HL-60/S4 treated with phorbol 12-myristate 13-acetate at 8.2 ng/mL for 4 days and 3 days (cell line): ENCODE results near the gene WDR70.

Source experiments
- in situ Hi-C: fragments of 300-500 bp; cut with MboI; formaldehyde crosslinking; loops from 2 replicates; pipeline ENCODE4 v1.15.0; 2022; ENCODE audit warnings: low sequenced_read_pairs

The WDR70 gene

DNA sequence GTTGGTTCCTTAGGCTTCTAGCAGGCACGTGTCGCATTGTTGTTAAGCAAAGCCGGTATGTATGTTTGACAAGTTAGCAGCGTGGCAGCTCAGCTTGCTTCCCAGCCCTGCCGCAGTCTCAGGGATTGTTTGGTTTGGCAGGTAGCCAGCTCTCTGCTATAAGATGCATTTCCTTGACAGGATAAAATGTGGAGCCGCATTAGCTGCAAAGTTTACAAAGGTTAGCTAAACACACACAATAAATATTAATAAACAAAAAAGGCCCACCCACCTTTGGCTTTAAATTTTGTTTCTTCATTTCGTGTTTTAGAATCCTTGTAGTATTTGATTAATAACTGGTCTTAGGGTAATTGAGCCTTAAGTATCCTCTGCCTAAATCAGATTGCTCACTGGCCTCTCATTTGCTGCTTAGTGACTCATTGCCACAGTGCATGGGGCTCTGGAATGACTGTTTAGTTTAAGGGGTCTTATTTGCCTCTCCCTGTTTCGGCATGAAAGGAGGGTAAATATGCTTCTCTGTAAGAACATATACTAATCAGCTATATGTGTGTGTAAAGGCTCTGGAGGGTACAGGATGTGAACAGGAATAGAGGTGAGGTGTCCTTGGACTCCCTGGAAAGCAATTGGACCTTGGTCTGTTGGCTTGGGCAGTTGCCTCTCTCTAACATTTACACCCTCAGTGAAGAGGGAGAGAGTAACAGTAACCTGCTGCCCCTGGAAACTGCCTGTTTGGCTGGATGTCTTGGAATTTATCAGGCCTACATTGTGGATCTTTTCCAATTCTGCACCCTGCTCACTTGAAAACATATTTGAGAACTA is 338.7 kb downstream of the WDR70 start:
- in situ Hi-C loops = no loop called here

DNA sequence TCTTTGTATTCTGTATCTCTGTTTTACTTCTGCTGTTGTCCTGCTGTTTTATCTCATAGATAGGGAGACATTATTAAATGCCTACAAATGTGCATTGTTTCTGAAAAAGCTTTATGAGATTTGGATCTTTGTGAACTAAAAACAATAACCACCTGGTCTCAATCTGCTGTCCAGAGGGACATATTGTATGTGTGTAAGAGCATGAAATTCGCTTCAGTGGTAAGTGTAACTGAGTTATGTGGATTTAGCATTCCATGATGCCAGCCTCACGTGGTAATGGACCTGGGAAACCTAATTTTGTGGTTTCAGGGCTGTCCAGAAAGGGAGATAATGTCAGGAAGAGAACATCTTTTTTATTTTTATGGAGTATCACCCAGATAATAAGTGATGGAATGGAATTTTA is 341.4 kb downstream of the WDR70 start:
- in situ Hi-C loops = no loop called here

GRCh38 chr5:37721447-37721871 is 342.3 kb downstream of the WDR70 start:
- in situ Hi-C loops = no loop called here

DNA sequence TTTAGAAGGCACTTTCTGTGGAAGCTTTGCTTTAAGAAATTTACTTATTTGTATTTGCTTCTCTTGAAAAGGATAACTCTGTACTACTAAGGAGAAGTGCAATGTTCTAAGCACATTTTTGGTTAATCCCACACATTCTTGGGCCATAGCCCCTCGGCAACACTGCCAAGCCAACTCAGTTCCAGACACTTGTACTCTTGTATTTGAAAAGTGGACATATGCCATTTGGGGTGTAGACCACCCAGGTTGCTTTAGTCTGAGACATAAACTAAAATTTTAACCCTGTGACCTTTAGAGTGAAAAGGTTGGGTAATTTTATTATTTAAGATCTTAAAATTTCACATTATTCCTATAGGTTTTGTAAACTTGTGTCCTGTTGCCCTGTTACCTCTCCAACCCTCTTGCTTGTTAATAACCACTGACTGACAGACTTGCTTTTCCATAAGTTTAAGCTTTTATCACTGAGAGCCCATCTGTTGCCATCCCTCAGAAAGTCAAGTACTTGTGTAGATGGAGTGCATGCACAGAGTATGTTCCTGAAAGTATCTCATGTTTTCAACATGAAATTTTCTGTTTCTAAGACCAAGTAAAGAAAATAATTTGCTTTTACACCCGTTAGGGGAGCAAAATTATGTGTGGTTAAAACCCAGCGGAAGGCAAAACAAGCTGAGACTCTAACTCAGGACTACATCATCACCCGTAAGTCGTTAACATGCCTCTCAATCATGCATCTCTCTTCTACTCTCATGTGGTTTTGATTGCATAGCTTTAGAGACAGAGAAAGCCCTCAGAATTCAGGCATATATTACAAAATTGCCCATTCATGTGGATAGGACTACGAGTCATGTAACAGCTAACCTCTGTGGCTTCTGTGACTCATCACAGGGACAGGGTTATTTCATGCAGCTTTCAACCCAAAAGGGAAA is 343.4 kb downstream of the WDR70 start:
- in situ Hi-C loops = no loop called here

DNA sequence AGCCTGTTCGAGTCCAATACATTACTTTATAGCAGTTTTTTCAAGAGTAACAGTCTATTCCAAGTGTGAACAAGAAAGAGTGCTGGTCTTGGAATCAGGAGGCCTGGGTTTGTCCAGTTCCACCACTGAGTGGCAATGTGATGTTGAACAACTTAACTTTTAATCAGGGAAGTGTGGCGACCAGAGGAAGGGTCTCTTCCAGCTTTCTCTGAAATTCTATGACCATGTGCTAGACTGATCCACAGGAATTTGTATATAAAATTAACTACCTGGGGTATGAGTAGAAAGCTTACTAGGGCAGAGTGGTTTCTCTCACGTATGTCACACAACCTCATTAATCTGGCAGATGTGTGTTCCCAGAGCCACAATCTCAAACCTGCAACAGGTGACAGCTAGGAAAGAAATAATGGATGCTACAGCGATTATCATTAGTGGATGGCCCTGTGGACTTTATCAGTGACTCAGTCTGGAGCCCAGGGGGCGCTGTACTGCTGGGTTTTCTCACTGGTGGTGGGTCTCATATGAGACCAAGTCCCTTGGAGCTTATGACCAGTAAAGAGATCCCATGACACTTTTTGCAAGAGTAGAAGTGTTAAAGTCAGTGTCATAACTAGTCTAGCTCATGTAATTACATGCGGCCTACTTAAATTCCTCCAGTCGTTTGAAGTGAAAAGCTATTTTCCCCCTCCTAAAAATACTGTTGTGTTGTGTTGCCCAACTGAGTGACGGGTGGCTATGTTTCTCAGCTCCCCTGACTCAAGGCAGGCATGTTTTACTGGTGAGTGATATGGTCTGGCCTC is 344.2 kb downstream of the WDR70 start:
- in situ Hi-C loops = no loop called here

GRCh38 chr5:37724395-37725125 is 345.4 kb downstream of the WDR70 start:
- in situ Hi-C loops = no loop called here

GRCh38 chr5:37725185-37725584 is 346.1 kb downstream of the WDR70 start:
- in situ Hi-C loops = no loop called here

- in situ Hi-C loops = no loop called here
Observed at GRCh38 chr5:37727238-37727637, 348.1 kb downstream of the WDR70 start.

GRCh38 chr5:37730896-37731455 is 351.9 kb downstream of the WDR70 start:
- in situ Hi-C loops = no loop called here

DNA sequence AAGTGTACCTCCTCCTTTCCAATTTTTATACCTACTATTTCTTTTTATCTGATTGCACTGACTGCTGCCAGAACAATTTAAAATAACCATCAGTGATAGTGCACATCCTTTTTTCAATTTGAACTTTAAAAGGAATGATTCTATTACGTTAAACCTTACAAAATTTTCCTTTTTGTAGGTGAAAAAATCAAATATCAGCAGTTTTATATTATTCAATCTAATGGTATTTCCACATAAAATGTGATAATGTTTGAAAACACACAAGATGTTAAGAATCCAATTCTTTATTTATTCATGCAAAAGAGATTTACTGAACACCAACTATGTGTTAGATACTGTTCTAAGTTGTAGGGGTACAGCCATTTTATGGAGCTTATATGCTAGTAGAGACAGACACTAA is 355.0 kb downstream of the WDR70 start:
- in situ Hi-C loops = no loop called here

- in situ Hi-C loops = no loop called here
Observed at GRCh38 chr5:37735649-37736347, 356.7 kb downstream of the WDR70 start.

- in situ Hi-C loops = no loop called here
Observed at GRCh38 chr5:37736397-37736796, 357.3 kb downstream of the WDR70 start.

DNA sequence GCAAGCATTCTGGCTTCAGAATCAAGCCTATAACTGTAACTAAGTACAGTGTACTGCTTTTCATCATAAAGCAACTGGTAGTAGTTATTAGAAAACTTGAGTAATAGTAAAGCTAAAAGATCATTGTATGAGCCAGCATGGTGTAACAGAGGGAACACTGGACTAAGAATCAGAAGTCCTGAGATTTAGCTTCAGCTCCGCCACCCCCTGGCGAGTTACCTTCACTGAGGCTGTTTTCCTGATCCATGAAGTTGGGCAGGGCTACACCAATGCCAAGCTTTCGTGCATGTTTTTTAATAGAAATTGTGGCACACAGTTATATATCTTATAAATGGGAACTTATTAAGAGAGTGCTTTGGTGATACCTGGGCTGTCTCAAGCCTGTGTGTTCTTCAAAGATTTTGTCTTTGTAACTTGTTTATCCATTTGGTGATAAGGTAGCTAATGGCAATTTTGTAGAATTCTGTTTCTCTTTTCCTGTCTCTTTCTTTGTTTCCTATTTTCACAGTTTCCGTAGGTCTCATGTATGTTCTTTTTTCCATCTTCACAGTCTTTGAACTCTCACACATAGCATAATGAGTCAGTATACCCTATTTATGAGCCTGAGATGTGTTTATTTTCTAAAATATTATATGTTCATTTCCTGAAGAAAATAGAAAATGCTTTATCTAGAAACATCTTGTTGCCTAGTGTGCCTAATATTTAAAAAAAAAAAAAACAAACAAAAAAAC is 358.4 kb downstream of the WDR70 start:
- in situ Hi-C loops = no loop called here

GRCh38 chr5:37738057-37738691 is 359.1 kb downstream of the WDR70 start:
- in situ Hi-C loops = no loop called here

DNA sequence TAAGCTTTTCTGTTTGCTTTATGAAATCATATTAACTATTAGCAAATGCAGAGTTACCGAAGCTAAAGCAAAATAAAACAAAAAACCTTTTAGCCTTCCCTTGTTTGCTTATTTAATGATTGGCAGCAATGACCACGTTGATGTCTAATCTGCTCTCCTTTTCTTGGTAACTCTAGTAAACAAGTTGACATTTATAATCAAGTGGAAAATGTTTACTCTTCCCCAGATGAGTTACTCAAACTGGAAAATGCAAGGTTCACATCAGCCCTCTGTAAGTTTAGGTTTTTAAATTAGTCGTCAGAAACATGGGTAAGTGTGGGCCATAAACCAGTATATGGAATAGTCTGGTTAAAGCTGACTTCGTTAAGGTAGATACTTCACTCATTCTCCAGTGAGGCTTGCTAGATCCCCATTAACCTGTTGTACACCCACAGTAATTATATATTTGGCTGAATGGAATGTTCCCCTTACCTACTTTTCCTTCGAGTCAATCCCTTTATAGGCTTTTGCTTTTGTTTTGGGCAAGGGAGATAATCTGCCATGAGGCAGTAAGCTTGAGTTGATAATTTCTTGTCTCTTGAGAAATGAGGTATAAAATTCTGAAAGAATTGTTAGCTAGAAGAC is 359.9 kb downstream of the WDR70 start:
- in situ Hi-C loops = no loop called here

- in situ Hi-C loops = no loop called here
Observed at GRCh38 chr5:37739817-37740261, 360.7 kb downstream of the WDR70 start.

DNA sequence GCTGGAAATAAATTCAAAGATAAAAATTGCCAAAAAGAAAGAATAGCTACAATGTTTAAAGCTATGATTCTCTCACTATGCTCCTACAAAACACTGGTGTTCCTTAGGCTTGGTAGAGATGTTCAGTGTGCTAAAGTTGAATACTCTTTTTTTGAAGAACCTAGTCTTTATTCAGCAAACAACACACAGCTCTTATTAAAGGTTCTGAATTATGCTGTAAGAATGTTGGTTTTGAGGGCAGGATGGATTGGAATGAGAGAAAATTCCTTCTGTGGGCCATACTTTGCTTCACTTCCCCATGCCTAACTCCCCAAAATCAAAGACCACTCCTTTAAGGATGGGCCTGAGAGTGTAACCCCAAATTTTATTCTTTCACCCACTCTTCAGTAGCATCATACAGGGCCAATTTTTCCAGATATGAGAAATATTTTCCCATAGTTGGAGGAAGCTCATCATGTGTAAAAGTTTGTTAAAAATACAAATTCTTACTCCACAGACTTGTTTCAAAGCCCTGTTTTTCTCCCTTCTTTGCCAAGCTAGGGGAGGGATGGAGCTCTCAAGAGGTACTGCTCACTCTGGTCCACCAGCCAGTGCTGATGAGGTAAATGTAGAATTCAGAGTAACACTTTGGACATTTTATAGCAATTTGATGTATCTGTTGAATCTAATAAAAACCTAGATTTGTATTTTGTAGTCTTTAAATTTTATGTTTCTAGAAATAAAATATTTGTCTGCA is 361.4 kb downstream of the WDR70 start:
- in situ Hi-C loops = no loop called here
